Tibial artery (tissue), 4 donors: ENCODE measurements around the gene IER2.
"Not testable (repeated sequence)": the region's sequence is repeated elsewhere in the genome, so short reads cannot be mapped to it uniquely, and the experiment has no call there.

ENCODE experiments used
- DNase-seq, 2 donors: peaks; one replicate each; pipeline ENCODE4 v3.0.0-alpha.2; 2019
- H3K27ac ChIP-seq, 2 donors: fragments of 200-600 bp; sonication (generic) in 1 of 2; 1 replicate in 1 of 2; 2 replicates in 1 of 2; pipeline ENCODE4 v1.5.1; 2018 to 2019; ENCODE audit warnings: mild to moderate bottlenecking in 1 of 2
- H3K27me3 ChIP-seq, 2 donors: fragments of 200-600 bp; sonication (generic) in 1 of 2; one replicate each; pipeline versions ENCODE4 v1.5.1 to v1.6.0; 2016 to 2019
- H3K36me3 ChIP-seq, 3 donors: fragments of 200-600 bp; sonication (generic) in 2 of 3; one replicate each; pipeline ENCODE4 v1.5.1; 2016 to 2019; ENCODE audit warnings: mild to moderate bottlenecking in 2 of 3
- H3K4me1 ChIP-seq, 4 donors: fragments of 200-600 bp; sonication (generic) in 2 of 4; 1 replicate in 3 of 4; 2 replicates in 1 of 4; pipeline ENCODE4 v1.5.1; 2016 to 2019
- H3K4me3 ChIP-seq, 2 donors: fragments of 200-600 bp; sonication (generic) in 1 of 2; 1 replicate in 1 of 2; 2 replicates in 1 of 2; pipeline ENCODE4 v1.5.1; 2018 to 2019; ENCODE audit warnings: mild to moderate bottlenecking in 2 of 2
- H3K9me3 ChIP-seq, 3 donors: fragments of 200-600 bp; sonication (generic) in 1 of 3; one replicate each; pipeline ENCODE4 v1.5.1; 2016 to 2019
- CTCF ChIP-seq, 2 experiments: fragments of 200-600 bp in 1 of 2; fragments of 450-650 bp in 1 of 2; IDR thresholded peaks; one replicate each; pipeline ENCODE4 v1.5.1; 2017 to 2019; ENCODE audit warnings: antibody characterized with exemption in 2 of 2, mild to moderate bottlenecking in 1 of 2, moderate library complexity in 1 of 2
- intact Hi-C: fragments of 100-400 bp; cut with DNase I; formaldehyde crosslinking; loops from one replicate; pipeline ENCODE4 v1.15.0; 2023; ENCODE audit warnings: low total_unique reads

Gene IER2

GRCh38 chr19:13138916-13139198, 11.4 kb upstream of the IER2 start:
- DNase-seq: no peak
- peaks cover 0 to 25% (median 2%) of the 10 kb centered on the region in 4 donors for H3K4me1 ChIP-seq
- H3K27me3 ChIP-seq: no peaks in the 10 kb centered on the region
- H3K9me3 ChIP-seq: no peaks in the 10 kb centered on the region
- no peak overlapping the region for H3K27ac ChIP-seq
- TF ChIP-seq CTCF (IDR thresholded peaks at IDR 0.05): no peak
- H3K4me3 ChIP-seq: no peak overlapping the region
- H3K36me3 ChIP-seq: peaks cover 28 to 63% (median 44%) of the 10 kb centered on the region in 3 donors
- intact Hi-C loops: no loop called here

GRCh38 chr19:13139633-13140311, 10.4 kb upstream of the IER2 start:
- intact Hi-C loops: loop anchor here (10.0 kb wide), 1 partner anchor 125 kb away; no protein-coding TSS in a partner anchor
- H3K9me3 ChIP-seq: no peaks in the 10 kb centered on the region
- no peak overlapping the region for H3K27ac ChIP-seq
- no peak overlapping the region for H3K4me3 ChIP-seq
- DNase-seq: no peak
- peaks cover 0 to 17% (median 2%) of the 10 kb centered on the region in 4 donors for H3K4me1 ChIP-seq
- H3K27me3 ChIP-seq: no peaks in the 10 kb centered on the region
- H3K36me3 ChIP-seq: peaks cover 35 to 72% (median 53%) of the 10 kb centered on the region in 3 donors
- no peak for TF ChIP-seq CTCF (IDR thresholded peaks at IDR 0.05)

GRCh38 chr19:13146763-13147563, 3.2 kb upstream of the IER2 start:
- no peak for DNase-seq
- Histone ChIP-seq H3K9me3 (no peaks in the 10 kb centered on the region), H3K4me3 (no peak overlapping the region), H3K27me3 (no peaks in the 10 kb centered on the region), H3K27ac (no peak overlapping the region), H3K4me1 (peaks cover 0 to 33% (median 15%) of the 10 kb centered on the region in 4 donors), H3K36me3 (peaks cover 9 to 28% (median 15%) of the 10 kb centered on the region in 3 donors)
- TF ChIP-seq CTCF (IDR thresholded peaks at IDR 0.05): no peak
- intact Hi-C loops: loop anchor here (10.0 kb wide), 1 partner anchor 118 kb away; no protein-coding TSS in a partner anchor

GRCh38 chr19:13149173-13149627, 1.0 kb upstream of the IER2 start:
- not testable (repeated sequence) for DNase-seq, H3K9me3 ChIP-seq, H3K27me3 ChIP-seq
- H3K4me3 ChIP-seq: peak overlapping the region; percentile 94 to 98
- peaks cover 4 to 22% (median 11%) of the 10 kb centered on the region in 3 donors for H3K36me3 ChIP-seq
- peak overlapping the region; percentile 99 for H3K27ac ChIP-seq
- intact Hi-C loops: loop anchor here (10.0 kb wide), 1 partner anchor 116 kb away; no protein-coding TSS in a partner anchor
- peaks cover 0 to 21% (median 14%) of the 10 kb centered on the region in 4 donors for H3K4me1 ChIP-seq

- DNase-seq: peak in 1 of 2 donors; percentile 82
- TF ChIP-seq CTCF (IDR thresholded peaks at IDR 0.05): no peak
- intact Hi-C loops: loop anchor here (10.0 kb wide), 2 partner anchors 115 to 695 kb away; no protein-coding TSS in a partner anchor
Measured at GRCh38 chr19:13149628-13150186, 504 bp upstream of the IER2 start.

More at GRCh38 chr19:13149628-13150186, 504 bp upstream of the IER2 start:
- H3K27me3 ChIP-seq: no peaks in the 10 kb centered on the region
- H3K9me3 ChIP-seq: no peaks in the 10 kb centered on the region
- peak overlapping the region; percentile 94 to 98 for H3K4me3 ChIP-seq
- peaks cover 0 to 21% (median 14%) of the 10 kb centered on the region in 4 donors for H3K4me1 ChIP-seq
- H3K27ac ChIP-seq: peak overlapping the region; percentile 99
- H3K36me3 ChIP-seq: peaks cover 0 to 17% (median 6%) of the 10 kb centered on the region in 3 donors
